SU-DHL-6 (cell line): ENCODE measurements around the gene STIM2.
A peak's percentile ranks its signal among the peaks of the same experiment; 100 is the strongest.

Experiments
- H2AFZ ChIP-seq: fragments of 200-600 bp; sonication (generic); 2 replicates; pipeline ENCODE4 v1.6.1; 2014; ENCODE audit warnings: low read depth, mild to moderate bottlenecking, moderate library complexity, mixed read lengths, antibody characterized with exemption, low read length; ENCODE audit not compliant: severe bottlenecking
- H3F3A ChIP-seq: fragments of 200-600 bp; shearing (Covaris generic); 2 replicates; pipeline ENCODE4 v1.6.0; 2016; ENCODE audit warnings: antibody characterized with exemption, mild to moderate bottlenecking; ENCODE audit not compliant: insufficient read depth
- H3K27ac ChIP-seq: fragments of 200-600 bp; sonication (generic); 2 replicates; pipeline ENCODE4 v1.5.1; 2016; ENCODE audit warnings: low read depth, mild to moderate bottlenecking, low read length, moderate library complexity, mixed read lengths
- H3K27me3 ChIP-seq: fragments of 200-600 bp; sonication (generic), shearing (Covaris generic); 2 replicates; pipeline ENCODE4 v1.6.0; 2014; ENCODE audit warnings: mild to moderate bottlenecking, low read length
- H3K36me3 ChIP-seq: fragments of 200-600 bp; sonication (generic); 2 replicates; pipeline ENCODE4 v1.6.1; 2014; ENCODE audit warnings: mild to moderate bottlenecking, low read length, mixed read lengths
- H3K4me2 ChIP-seq: fragments of 300-600, 200-600 bp; shearing (Covaris generic), sonication (generic); 2 replicates; pipeline ENCODE4 v1.6.0; 2014; ENCODE audit warnings: low read length, low read depth, mild to moderate bottlenecking; ENCODE audit not compliant: poor library complexity, severe bottlenecking
- H3K4me3 ChIP-seq: fragments of 200-600 bp; sonication (generic); 2 replicates; pipeline ENCODE4 v1.5.1; 2014; ENCODE audit warnings: antibody characterized with exemption, low read length, mild to moderate bottlenecking, mixed read lengths; ENCODE audit not compliant: insufficient read depth, poor library complexity, severe bottlenecking
- H3K79me2 ChIP-seq: fragments of 200-600 bp; sonication (generic); 2 replicates; pipeline ENCODE4 v1.6.1; 2014; ENCODE audit warnings: mild to moderate bottlenecking, low read length, moderate library complexity; ENCODE audit not compliant: insufficient read depth
- H3K9ac ChIP-seq: fragments of 200-600 bp; sonication (generic); 2 replicates; pipeline ENCODE4 v1.7.0; 2014; ENCODE audit warnings: mild to moderate bottlenecking, low read length
- H3K9me2 ChIP-seq: fragments of 200-600 bp; sonication (generic); replicated peaks from 2 replicates; pipeline ENCODE4 v1.6.1; 2014; ENCODE audit warnings: low read length; ENCODE audit not compliant: insufficient read depth
- H3K9me3 ChIP-seq: fragments of 200-600 bp; sonication (generic); 2 replicates; pipeline ENCODE4 v1.6.1; 2014; ENCODE audit warnings: low read length, mixed read lengths; ENCODE audit not compliant: insufficient read depth
- H4K20me1 ChIP-seq: fragments of 200-600 bp; sonication (generic); 2 replicates; pipeline ENCODE4 v1.6.1; 2014; ENCODE audit warnings: low read depth, mild to moderate bottlenecking, antibody characterized with exemption, low read length, moderate library complexity, mixed read lengths
- CTCF ChIP-seq: fragments of 200-600 bp; sonication (generic); IDR thresholded peaks from one replicate; pipeline ENCODE4 v1.5.1; 2017; ENCODE audit warnings: antibody characterized with exemption, mild to moderate bottlenecking, low read length, moderate library complexity; ENCODE audit not compliant: insufficient read depth, poor library complexity, severe bottlenecking
- EZH2phosphoT487 ChIP-seq: fragments of 200-600 bp; sonication (generic), shearing (Covaris generic); conservative IDR thresholded peaks from 2 replicates; pipeline ENCODE4 v1.6.1; 2018; ENCODE audit warnings: mild to moderate bottlenecking, antibody characterized with exemption, low read length, moderate library complexity, mixed read lengths

Gene STIM2

GRCh38 chr4:26935397-26935796 lies 74.8 kb downstream of the STIM2 start:
- Histone ChIP-seq H3K9ac (no peak overlapping the region), H3K9me2 (no peaks in the 10 kb centered on the region), H3K79me2 (peaks cover 96% of the 10 kb centered on the region), H3K27me3 (no peaks in the 10 kb centered on the region), H3K4me2 (no peak overlapping the region), H3F3A (peaks cover 25% of the 10 kb centered on the region; the same call in 1 of the 2 replicates), H3K9me3 (no peaks in the 10 kb centered on the region), H3K27ac (peak overlapping the region; percentile 33; the same call in 1 of the 2 replicates), H3K4me3 (no peak overlapping the region), H3K36me3 (0 out of 2 replicates have a peak, but pooled peaks cover 9% of the 10 kb centered on the region), H2AFZ (no peak overlapping the region), H4K20me1 (peaks cover 30% of the 10 kb centered on the region; the same call in 1 of the 2 replicates)
- TF ChIP-seq CTCF: no peak
- no peak for TF ChIP-seq EZH2phosphoT487

GRCh38 chr4:26936284-26937065 lies 75.8 kb downstream of the STIM2 start:
- H4K20me1 ChIP-seq: peaks cover 24% of the 10 kb centered on the region; the same call in 1 of the 2 replicates
- no peak overlapping the region for H3K4me3 ChIP-seq
- peaks cover 21% of the 10 kb centered on the region; the same call in 1 of the 2 replicates for H3F3A ChIP-seq
- H3K36me3 ChIP-seq: 0 out of 2 replicates have a peak, but pooled peaks cover 7% of the 10 kb centered on the region
- H2AFZ ChIP-seq: no peak overlapping the region
- no peaks in the 10 kb centered on the region for H3K9me2 ChIP-seq
- H3K79me2 ChIP-seq: peaks cover 96% of the 10 kb centered on the region
- H3K9ac ChIP-seq: no peak overlapping the region
- TF ChIP-seq EZH2phosphoT487: no peak
- TF ChIP-seq CTCF: no peak
- H3K9me3 ChIP-seq: no peaks in the 10 kb centered on the region
- H3K27ac ChIP-seq: peak overlapping the region; percentile 33; the same call in 1 of the 2 replicates
- H3K27me3 ChIP-seq: no peaks in the 10 kb centered on the region
- no peak overlapping the region for H3K4me2 ChIP-seq

GRCh38 chr4:26937139-26937538 lies 76.5 kb downstream of the STIM2 start:
- Histone ChIP-seq H4K20me1 (peaks cover 17% of the 10 kb centered on the region; the same call in 1 of the 2 replicates), H3K4me2 (no peak overlapping the region), H3K27ac (no peak overlapping the region), H3K79me2 (peaks cover 96% of the 10 kb centered on the region), H3K36me3 (0 out of 2 replicates have a peak, but pooled peaks cover 4% of the 10 kb centered on the region), H3K9me2 (no peaks in the 10 kb centered on the region), H3K9me3 (no peaks in the 10 kb centered on the region), H2AFZ (no peak overlapping the region), H3K4me3 (no peak overlapping the region), H3F3A (peaks cover 21% of the 10 kb centered on the region; the same call in 1 of the 2 replicates), H3K27me3 (no peaks in the 10 kb centered on the region), H3K9ac (no peak overlapping the region)
- TF ChIP-seq CTCF (no peak), EZH2phosphoT487 (no peak)
